ENCODE measurements around the gene BRAP.

BRAP gene

GRCh38 chr12:111600205-111600642, 85.5 kb downstream of the BRAP start:
- H3K27ac ChIP-seq (ENCODE audit: low read length) = peak overlapping the region; percentile 59; the same call in 1 of the 2 replicates
- no peak for DNase-seq
- no peaks in the 10 kb centered on the region for H3K4me1 ChIP-seq (ENCODE audit: low read length)
- peaks cover 32% of the 10 kb centered on the region for H3K79me2 ChIP-seq (ENCODE audit: low read length)
- no peaks in the 10 kb centered on the region for H3K36me3 ChIP-seq (replicated peaks; ENCODE audit: insufficient read depth, low read length)
- H3F3A ChIP-seq (ENCODE audit: insufficient read depth, low read length) = 0 out of 2 replicates have a peak, but pooled peaks cover 7% of the 10 kb centered on the region
- H2AFZ ChIP-seq (ENCODE audit: low read length) = peak overlapping the region; percentile 63
- no peaks in the 10 kb centered on the region for H4K20me1 ChIP-seq (ENCODE audit: insufficient read depth, low read length)
- H3K4me2 ChIP-seq (ENCODE audit: low read depth, low read length) = peak overlapping the region; percentile 63
- H3K4me3 ChIP-seq (ENCODE audit: low read length) = peak overlapping the region; percentile 74
- peak overlapping the region; percentile 57; the same call in 1 of the 2 replicates for H3K9ac ChIP-seq (ENCODE audit: low read length)
- TF ChIP-seq CTCF (IDR thresholded peaks at IDR 0.05; ENCODE audit: low read length) = no peak
- TF ChIP-seq EZH2 (optimal IDR thresholded peaks at IDR 0.05; ENCODE audit: low read depth, low read length) = no peak
- no peak for TF ChIP-seq EZH2phosphoT487 (IDR thresholded peaks at IDR 0.05; ENCODE audit: low read length)
- H3K9me2 ChIP-seq (replicated peaks; ENCODE audit: insufficient read depth, low read length) = no peaks in the 10 kb centered on the region
- no peaks in the 10 kb centered on the region for H3K27me3 ChIP-seq (replicated peaks; ENCODE audit: insufficient read depth, low read length)
- no peaks in the 10 kb centered on the region for H3K9me3 ChIP-seq (replicated peaks; ENCODE audit: insufficient read depth, low read length)

GRCh38 chr12:111599453-111600204, 86.1 kb downstream of the BRAP start:
- no peaks in the 10 kb centered on the region for H4K20me1 ChIP-seq (ENCODE audit: insufficient read depth, low read length)
- H3K9ac ChIP-seq (ENCODE audit: low read length) = peak overlapping the region; percentile 57
- H3F3A ChIP-seq (ENCODE audit: insufficient read depth, low read length) = 0 out of 2 replicates have a peak, but pooled peaks cover 7% of the 10 kb centered on the region
- H3K79me2 ChIP-seq (ENCODE audit: low read length) = peaks cover 38% of the 10 kb centered on the region
- H3K4me1 ChIP-seq (ENCODE audit: low read length) = no peaks in the 10 kb centered on the region
- no peaks in the 10 kb centered on the region for H3K27me3 ChIP-seq (replicated peaks; ENCODE audit: insufficient read depth, low read length)
- H3K4me2 ChIP-seq (ENCODE audit: low read depth, low read length) = peak overlapping the region; percentile 63
- no peaks in the 10 kb centered on the region for H3K36me3 ChIP-seq (replicated peaks; ENCODE audit: insufficient read depth, low read length)
- peak overlapping the region; percentile 59; the same call in 1 of the 2 replicates for H3K27ac ChIP-seq (ENCODE audit: low read length)
- TF ChIP-seq EZH2 (optimal IDR thresholded peaks at IDR 0.05; ENCODE audit: low read depth, low read length) (no peak), CTCF (IDR thresholded peaks at IDR 0.05; ENCODE audit: low read length) (no peak), EZH2phosphoT487 (IDR thresholded peaks at IDR 0.05; ENCODE audit: low read length) (no peak)
- H3K9me3 ChIP-seq (replicated peaks; ENCODE audit: insufficient read depth, low read length) = no peaks in the 10 kb centered on the region
- H3K9me2 ChIP-seq (replicated peaks; ENCODE audit: insufficient read depth, low read length) = no peaks in the 10 kb centered on the region
- peak overlapping the region; percentile 63 for H2AFZ ChIP-seq (ENCODE audit: low read length)
- DNase-seq = peak; percentile 78
- peak overlapping the region; percentile 74 for H3K4me3 ChIP-seq (ENCODE audit: low read length)

GRCh38 chr12:111598637-111599452, 86.9 kb downstream of the BRAP start, which contains the start of gene ATXN2:
Gene ATXN2 (minus strand): TSS chr12:111599315. CDS start chr12:111599034, 281 bp downstream.
- Histone ChIP-seq H3K4me2 (ENCODE audit: low read depth, low read length) (peak within 1 kb of the TSS; percentile 70), H3F3A (ENCODE audit: insufficient read depth, low read length) (0 out of 2 replicates have a peak, but pooled peaks cover 7% of the 10 kb centered on the region), H3K4me3 (ENCODE audit: low read length) (peak within 1 kb of the TSS; percentile 79), H3K4me1 (ENCODE audit: low read length) (no peaks in the 10 kb centered on the region), H3K79me2 (ENCODE audit: low read length) (peaks cover 46% of the 10 kb centered on the region), H3K9me2 (replicated peaks; ENCODE audit: insufficient read depth, low read length) (no peaks in the 10 kb centered on the region), H3K36me3 (replicated peaks; ENCODE audit: insufficient read depth, low read length) (no peaks in the 10 kb centered on the region), H4K20me1 (ENCODE audit: insufficient read depth, low read length) (no peaks in the 10 kb centered on the region), H3K9me3 (replicated peaks; ENCODE audit: insufficient read depth, low read length) (no peaks in the 10 kb centered on the region), H3K9ac (ENCODE audit: low read length) (peak within 1 kb of the TSS; percentile 59), H3K27ac (ENCODE audit: low read length) (peak within 1 kb of the TSS; percentile 59; the same call in 1 of the 2 replicates), H2AFZ (ENCODE audit: low read length) (peak within 1 kb of the TSS; percentile 63), H3K27me3 (replicated peaks; ENCODE audit: insufficient read depth, low read length) (no peaks in the 10 kb centered on the region)
- peak; percentile 39 for DNase-seq
- no peak for TF ChIP-seq EZH2 (optimal IDR thresholded peaks at IDR 0.05; ENCODE audit: low read depth, low read length)
- no peak for TF ChIP-seq CTCF (IDR thresholded peaks at IDR 0.05; ENCODE audit: low read length)
- no peak for TF ChIP-seq EZH2phosphoT487 (IDR thresholded peaks at IDR 0.05; ENCODE audit: low read length)
